ENCODE data around the gene PVALEF.
"Not testable (repeated sequence)": the region's sequence is repeated elsewhere in the genome, so short reads cannot be mapped to it uniquely, and the experiment has no call there.

The PVALEF gene

DNA sequence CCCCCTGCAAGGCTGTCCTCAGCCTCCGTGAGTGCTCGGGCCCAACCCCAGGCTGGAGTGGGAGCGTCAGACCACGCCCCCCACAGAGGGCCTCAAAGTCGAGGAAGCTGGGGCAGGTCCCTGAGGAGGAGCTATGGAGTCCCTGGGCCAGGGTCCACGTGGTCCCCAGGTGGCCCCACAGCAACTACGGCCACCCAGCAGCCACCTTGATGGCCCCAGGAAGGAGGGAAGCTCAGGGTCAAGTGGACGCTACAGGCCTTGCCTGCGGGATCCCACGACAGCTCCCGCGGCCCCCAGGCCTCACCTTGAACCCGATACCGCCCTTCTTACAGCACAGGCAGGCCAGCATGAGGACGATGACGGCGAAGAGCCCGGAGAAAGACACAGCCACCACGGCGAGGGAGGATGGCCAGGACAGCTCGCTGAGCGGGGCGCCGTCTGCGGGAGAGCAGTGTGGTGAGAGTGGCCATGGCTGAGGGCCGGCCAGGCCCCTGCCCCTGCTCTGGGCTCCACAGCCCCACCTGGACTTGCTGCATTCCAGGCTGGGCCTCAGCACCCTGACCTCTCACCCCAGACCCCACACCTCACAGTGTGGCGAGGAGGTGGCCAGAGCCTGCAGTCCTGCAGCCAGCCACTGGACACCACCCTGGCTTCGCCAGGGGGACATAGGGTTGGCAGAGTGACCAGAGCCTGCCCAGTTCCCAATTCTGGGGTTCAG is 31.1 kb upstream of the PVALEF start:
- Mint-ChIP-seq H3K9me3 (peaks cover 18% of the 10 kb centered on the region), H3K36me3 (ENCODE audit: low read depth) (no peaks in the 10 kb centered on the region), H3K27ac (no peak overlapping the region), H3K27me3 (ENCODE audit: low read depth) (no peaks in the 10 kb centered on the region), H3K4me1 (ENCODE audit: low read depth) (no peaks in the 10 kb centered on the region), H3K4me3 (no peak overlapping the region)

DNA sequence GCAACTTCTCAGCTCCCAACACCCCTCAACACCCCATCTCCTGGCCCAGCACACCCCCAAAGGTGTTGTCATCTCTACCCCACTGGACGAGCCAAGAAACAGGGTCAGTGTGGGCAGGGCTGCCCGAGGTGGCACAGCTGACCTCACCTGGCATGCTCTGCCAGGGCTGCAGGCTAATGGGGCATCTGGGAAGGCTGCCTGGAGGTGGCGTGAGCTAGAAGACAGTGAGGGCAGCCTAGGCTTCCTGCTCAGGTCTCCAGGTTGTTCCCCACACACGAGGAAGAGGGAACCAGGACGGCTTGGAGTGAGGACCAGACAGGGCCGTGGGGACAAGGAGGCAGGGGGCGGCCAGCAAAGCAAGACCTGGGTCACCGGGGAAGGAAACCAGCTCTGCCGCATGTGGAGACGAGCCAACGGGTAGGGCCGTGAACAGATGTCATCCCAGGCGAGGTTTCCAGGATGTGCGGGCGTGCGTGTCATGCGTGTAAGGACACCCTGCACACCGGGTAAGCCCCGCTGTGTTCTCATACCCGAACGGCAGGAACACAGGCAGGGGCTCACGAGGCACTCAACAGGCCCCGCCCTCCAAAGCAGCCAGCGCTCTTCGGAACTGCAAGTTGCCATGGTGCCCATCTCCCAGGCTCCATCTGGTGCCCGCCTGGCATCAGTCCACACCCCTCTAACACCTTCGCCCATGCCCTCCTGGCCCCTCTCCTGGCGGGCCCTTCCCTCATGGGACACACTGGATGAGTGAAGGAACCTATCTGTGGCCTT is 29.6 kb upstream of the PVALEF start:
- Mint-ChIP-seq H3K27ac (no peak overlapping the region), H3K36me3 (ENCODE audit: low read depth) (no peaks in the 10 kb centered on the region), H3K4me1 (ENCODE audit: low read depth) (no peaks in the 10 kb centered on the region), H3K9me3 (peaks cover 18% of the 10 kb centered on the region), H3K27me3 (ENCODE audit: low read depth) (no peaks in the 10 kb centered on the region), H3K4me3 (no peak overlapping the region)

- H3K4me1 Mint-ChIP-seq (ENCODE audit: low read depth), result no peaks in the 10 kb centered on the region
- no peaks in the 10 kb centered on the region for H3K36me3 Mint-ChIP-seq (ENCODE audit: low read depth)
- peaks cover 18% of the 10 kb centered on the region for H3K9me3 Mint-ChIP-seq
- no peak overlapping the region for H3K4me3 Mint-ChIP-seq
- H3K27me3 Mint-ChIP-seq (ENCODE audit: low read depth), result no peaks in the 10 kb centered on the region
- no peak overlapping the region for H3K27ac Mint-ChIP-seq
Measured at GRCh38 chr17:81136366-81136765, 28.9 kb upstream of the PVALEF start.

DNA sequence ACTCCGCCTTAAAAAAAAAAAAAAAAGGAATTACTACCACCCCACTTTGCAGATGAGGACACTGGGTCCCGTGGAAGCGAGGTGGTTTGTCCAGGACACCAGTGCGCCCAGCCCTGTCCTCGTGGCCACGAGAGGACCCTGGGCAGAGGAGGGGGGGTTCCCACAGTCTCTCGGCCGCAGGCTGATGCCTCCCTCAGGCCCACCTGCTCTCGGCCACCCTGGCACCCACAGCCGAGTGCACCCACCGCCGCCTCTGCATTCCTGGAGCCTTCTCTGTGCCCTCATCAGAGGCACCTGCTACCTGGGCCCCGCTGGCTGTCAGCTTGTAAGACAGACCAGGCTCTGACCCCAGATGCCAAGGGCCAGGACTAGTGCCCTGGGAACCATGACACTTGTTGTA is 28.1 kb upstream of the PVALEF start:
- Mint-ChIP-seq H3K27me3 (ENCODE audit: low read depth) (no peaks in the 10 kb centered on the region), H3K4me3 (no peak overlapping the region), H3K36me3 (ENCODE audit: low read depth) (no peaks in the 10 kb centered on the region), H3K27ac (no peak overlapping the region), H3K9me3 (peaks cover 18% of the 10 kb centered on the region), H3K4me1 (ENCODE audit: low read depth) (no peaks in the 10 kb centered on the region)

DNA sequence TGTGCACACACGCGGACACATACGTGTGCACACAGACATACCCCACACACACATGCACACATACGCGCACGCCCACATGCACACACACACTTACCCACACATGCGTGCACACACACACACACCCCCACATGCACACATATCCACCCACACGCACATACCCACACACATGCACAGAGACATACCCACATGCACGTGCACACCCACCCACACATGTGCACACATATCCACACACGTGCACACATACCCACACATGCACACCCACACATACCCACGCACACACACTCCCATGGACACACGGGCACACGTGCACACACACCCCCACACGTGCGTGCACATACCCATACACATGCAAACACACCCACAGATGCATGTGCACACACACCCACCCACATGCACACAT is 27.2 kb upstream of the PVALEF start:
- Mint-ChIP-seq H3K27me3 (ENCODE audit: low read depth) (no peaks in the 10 kb centered on the region), H3K27ac (no peak overlapping the region), H3K36me3 (ENCODE audit: low read depth) (no peaks in the 10 kb centered on the region), H3K9me3 (peaks cover 18% of the 10 kb centered on the region), H3K4me1 (ENCODE audit: low read depth) (no peaks in the 10 kb centered on the region), H3K4me3 (no peak overlapping the region)

GRCh38 chr17:81138500-81138899 is 26.8 kb upstream of the PVALEF start:
- no peaks in the 10 kb centered on the region for H3K36me3 Mint-ChIP-seq (ENCODE audit: low read depth)
- H3K27ac Mint-ChIP-seq, result no peak overlapping the region

GRCh38 chr17:81139428-81139827 is 25.9 kb upstream of the PVALEF start:
- H3K4me3 Mint-ChIP-seq, result no peak overlapping the region
- H3K36me3 Mint-ChIP-seq (ENCODE audit: low read depth), result no peaks in the 10 kb centered on the region
- H3K4me1 Mint-ChIP-seq (ENCODE audit: low read depth), result no peaks in the 10 kb centered on the region
- peaks cover 18% of the 10 kb centered on the region for H3K9me3 Mint-ChIP-seq
- no peak overlapping the region for H3K27ac Mint-ChIP-seq
- no peaks in the 10 kb centered on the region for H3K27me3 Mint-ChIP-seq (ENCODE audit: low read depth)

More at GRCh38 chr17:81138500-81138899, 26.8 kb upstream of the PVALEF start:
- no peaks in the 10 kb centered on the region for H3K4me1 Mint-ChIP-seq (ENCODE audit: low read depth)
- H3K9me3 Mint-ChIP-seq, result peaks cover 18% of the 10 kb centered on the region
- no peaks in the 10 kb centered on the region for H3K27me3 Mint-ChIP-seq (ENCODE audit: low read depth)
- no peak overlapping the region for H3K4me3 Mint-ChIP-seq

GRCh38 chr17:81140018-81140417 is 25.3 kb upstream of the PVALEF start:
- H3K9me3 Mint-ChIP-seq, result peaks cover 18% of the 10 kb centered on the region
- no peaks in the 10 kb centered on the region for H3K36me3 Mint-ChIP-seq (ENCODE audit: low read depth)
- H3K27me3 Mint-ChIP-seq (ENCODE audit: low read depth), result no peaks in the 10 kb centered on the region
- no peaks in the 10 kb centered on the region for H3K4me1 Mint-ChIP-seq (ENCODE audit: low read depth)
- no peak overlapping the region for H3K27ac Mint-ChIP-seq
- H3K4me3 Mint-ChIP-seq, result no peak overlapping the region

- Mint-ChIP-seq H3K27me3 (ENCODE audit: low read depth) (no peaks in the 10 kb centered on the region), H3K27ac (no peak overlapping the region), H3K36me3 (ENCODE audit: low read depth) (no peaks in the 10 kb centered on the region), H3K4me3 (no peak overlapping the region), H3K4me1 (ENCODE audit: low read depth) (no peaks in the 10 kb centered on the region), H3K9me3 (peaks cover 18% of the 10 kb centered on the region)
Measured at GRCh38 chr17:81140695-81141094, 24.6 kb upstream of the PVALEF start.

DNA sequence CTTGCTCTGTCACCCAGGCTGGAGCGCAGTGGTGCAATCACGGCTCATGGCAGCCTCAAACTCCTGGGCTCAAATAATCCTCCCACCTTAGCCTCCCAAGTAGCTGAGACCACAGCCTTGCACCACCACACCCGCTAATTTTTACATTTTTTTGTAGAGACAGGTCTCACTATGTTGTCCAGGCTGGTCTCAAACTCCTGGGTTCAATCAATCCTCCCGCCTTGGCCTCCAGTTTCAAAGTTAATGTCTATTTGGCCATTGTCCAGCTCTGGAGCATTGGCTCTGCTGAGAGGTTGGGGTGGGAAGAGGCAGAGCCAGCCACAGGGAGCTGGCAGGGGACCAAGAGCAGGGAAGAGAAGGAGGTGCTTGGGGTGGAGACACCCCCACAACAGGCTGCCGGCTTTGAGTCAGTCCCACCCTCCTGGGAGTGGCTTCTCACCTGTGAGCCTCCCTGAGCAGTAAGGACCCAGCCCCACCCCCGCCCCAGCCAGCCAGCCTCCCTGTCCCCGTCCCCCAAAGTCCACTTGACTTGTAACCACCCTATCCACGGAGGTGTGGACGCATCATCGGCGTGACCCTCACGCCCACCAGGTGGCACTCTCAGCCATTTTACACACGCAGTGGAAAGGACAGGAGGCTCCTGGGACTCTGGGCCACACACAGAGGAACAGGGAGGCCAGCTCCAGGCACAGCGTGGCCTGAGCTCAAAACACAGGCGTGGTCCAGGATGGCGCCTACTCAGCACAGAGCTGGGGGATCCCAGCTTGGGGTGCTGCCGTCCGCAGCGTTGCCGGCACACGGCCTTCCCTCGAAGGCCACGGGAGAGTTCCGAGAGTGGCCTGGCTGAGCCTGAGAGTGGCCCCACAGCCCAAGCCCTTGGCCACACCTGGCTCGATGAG is 22.8 kb upstream of the PVALEF start:
- no peak overlapping the region for H3K4me3 Mint-ChIP-seq

DNA sequence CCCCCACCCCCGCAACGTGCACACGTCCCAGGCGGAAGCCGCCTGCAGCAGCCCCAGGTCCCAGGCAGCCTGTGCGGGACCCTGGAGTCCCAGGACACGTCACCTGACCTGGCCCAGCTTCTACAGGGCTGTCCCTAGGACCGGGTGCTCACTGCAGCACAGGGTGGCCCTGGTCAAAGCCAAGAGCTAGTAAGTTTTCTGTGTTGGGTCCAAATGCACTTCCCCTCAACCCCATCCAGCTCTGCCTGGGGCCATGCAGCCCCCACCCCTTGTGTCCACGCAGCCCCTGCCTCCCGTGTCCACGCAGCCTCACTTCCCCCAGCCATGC is 22.1 kb upstream of the PVALEF start:
- Mint-ChIP-seq H3K4me1 (ENCODE audit: low read depth) (no peaks in the 10 kb centered on the region), H3K27me3 (ENCODE audit: low read depth) (no peaks in the 10 kb centered on the region), H3K27ac (no peak overlapping the region), H3K4me3 (no peak overlapping the region), H3K36me3 (ENCODE audit: low read depth) (no peaks in the 10 kb centered on the region), H3K9me3 (peaks cover 11% of the 10 kb centered on the region)

More for the DNA sequence above, 22.8 kb upstream of the PVALEF start:
- Mint-ChIP-seq H3K9me3 (peaks cover 17% of the 10 kb centered on the region), H3K4me1 (ENCODE audit: low read depth) (no peaks in the 10 kb centered on the region), H3K27ac (no peak overlapping the region), H3K36me3 (ENCODE audit: low read depth) (no peaks in the 10 kb centered on the region), H3K27me3 (ENCODE audit: low read depth) (no peaks in the 10 kb centered on the region)

GRCh38 chr17:81143717-81144422 is 21.4 kb upstream of the PVALEF start:
- H3K9me3 Mint-ChIP-seq, result peaks cover 4% of the 10 kb centered on the region
- H3K27me3 Mint-ChIP-seq (ENCODE audit: low read depth), result no peaks in the 10 kb centered on the region
- H3K27ac Mint-ChIP-seq, result no peak overlapping the region
- no peak overlapping the region for H3K4me3 Mint-ChIP-seq
- H3K36me3 Mint-ChIP-seq (ENCODE audit: low read depth), result no peaks in the 10 kb centered on the region
- H3K4me1 Mint-ChIP-seq (ENCODE audit: low read depth), result no peaks in the 10 kb centered on the region

DNA sequence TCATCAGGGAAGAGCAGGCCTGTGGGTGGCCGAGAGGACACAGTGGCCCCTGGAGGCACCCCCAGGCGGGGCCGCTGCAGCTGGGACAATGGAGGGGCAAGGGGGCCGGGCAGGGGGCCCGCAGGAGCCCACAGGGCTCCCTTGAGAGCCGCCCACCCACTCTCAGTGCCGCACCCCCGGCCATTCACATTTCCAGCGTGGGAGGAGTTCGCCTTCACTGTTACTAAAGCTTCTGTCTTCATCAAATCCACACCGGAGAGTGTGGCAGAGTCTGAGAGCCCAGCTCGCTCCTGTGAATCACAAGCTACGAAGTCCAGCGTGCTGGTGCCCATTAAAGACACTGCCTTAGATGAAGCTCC is 20.9 kb upstream of the PVALEF start:
- Mint-ChIP-seq H3K27me3 (ENCODE audit: low read depth) (no peaks in the 10 kb centered on the region), H3K36me3 (ENCODE audit: low read depth) (no peaks in the 10 kb centered on the region), H3K4me3 (no peak overlapping the region), H3K9me3 (no peaks in the 10 kb centered on the region), H3K4me1 (ENCODE audit: low read depth) (no peaks in the 10 kb centered on the region), H3K27ac (no peak overlapping the region)

- H3K27ac Mint-ChIP-seq; H3K27me3 Mint-ChIP-seq (ENCODE audit: low read depth); H3K36me3 Mint-ChIP-seq (ENCODE audit: low read depth); H3K4me1 Mint-ChIP-seq (ENCODE audit: low read depth); H3K4me3 Mint-ChIP-seq; H3K9me3 Mint-ChIP-seq: not testable (repeated sequence)
Measured at GRCh38 chr17:81146208-81146607, 19.1 kb upstream of the PVALEF start.

Measured in T-helper 1 cell treated with Interleukin-12 subunit alpha and Interleukin-12 subunit beta and Interleukin-4 antibody, amounts not matched to agents 30 μg/mL and 1 μg/mL, for 36 hours (primary cell).